H4 (cell line): Measurements from ENCODE around the gene NR3C2. TPM values are rescaled to one million over a fixed set of nuclear protein-coding genes. Genes with fewer than 3 reads are reported as not detected.
"Not testable (repeated sequence)": the region's sequence is repeated elsewhere in the genome, so short reads cannot be mapped to it uniquely, and the experiment has no call there.

Experiments
- DNase-seq: peaks from one replicate; pipeline ENCODE4 v3.0.0-alpha.2; 2015; ENCODE audit warnings: low spot score
- total RNA-seq: library from RNA; depleted of rRNA; stranded (reverse); fragments of >200 nt; shearing (Covaris generic); gene quantifications from 2 replicates; pipeline ENCODE4 v1.2.3, GENCODE V29; 2014

Gene NR3C2
- total RNA-seq, 1 experiment from 2014 or later: 1.9 TPM

DNA sequence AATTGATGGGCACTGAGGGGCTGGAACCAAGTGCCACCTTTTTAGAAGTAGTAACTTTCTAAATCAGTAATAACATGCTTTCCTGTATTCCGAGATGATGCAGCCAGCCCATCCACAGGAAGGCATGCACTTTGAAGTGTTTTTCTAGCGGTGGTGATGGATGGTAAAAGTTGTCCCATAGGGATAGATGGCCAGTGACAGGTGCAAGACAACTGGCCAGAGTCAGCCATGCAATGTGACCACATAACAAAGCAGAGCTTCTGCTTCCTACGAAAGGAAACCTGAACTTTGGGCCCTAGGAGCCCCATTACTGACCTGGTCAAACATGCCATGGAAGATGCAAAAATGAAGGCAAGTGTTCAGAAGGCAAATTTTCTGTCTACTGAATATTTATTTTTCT is 72.3 kb downstream of the NR3C2 start:
- no peak for DNase-seq

DNA sequence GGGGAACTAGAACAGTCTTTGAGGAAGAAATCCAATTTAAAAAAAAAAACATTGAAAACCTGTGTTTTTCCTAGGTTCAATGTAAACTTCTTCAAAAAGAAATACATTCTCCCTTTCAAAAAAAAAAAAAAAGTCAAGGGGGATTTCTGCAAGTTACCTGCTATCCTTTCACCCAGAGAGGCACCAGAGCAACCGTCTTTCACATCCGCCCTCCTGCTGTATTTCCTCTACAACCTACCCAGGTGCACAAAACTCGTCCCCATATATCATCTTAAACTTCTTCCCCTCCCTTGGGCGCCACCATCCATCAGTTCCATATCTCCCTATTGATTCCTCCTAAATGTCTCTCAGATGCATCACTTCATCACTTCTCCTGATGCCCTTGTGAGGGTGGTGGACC is 74.5 kb downstream of the NR3C2 start:
- DNase-seq: no peak

DNA sequence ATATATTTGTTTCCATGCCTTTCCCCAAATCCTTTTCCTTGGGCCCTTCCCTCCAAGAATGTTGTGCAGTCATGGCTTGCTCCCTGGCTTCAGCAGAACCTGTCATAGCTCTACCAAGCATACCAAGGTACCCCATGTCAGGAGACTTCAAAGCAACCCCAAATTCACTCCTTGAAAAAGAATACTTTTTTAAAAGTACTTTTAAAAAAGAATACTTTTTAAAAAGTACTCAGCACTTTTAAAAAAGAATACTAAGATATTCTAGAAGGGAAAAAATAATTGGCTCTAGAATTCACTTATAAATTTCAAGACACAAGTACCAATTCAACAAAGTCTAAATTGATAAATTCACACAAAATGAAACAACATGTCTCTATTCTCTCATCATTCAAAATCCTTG is 76.0 kb downstream of the NR3C2 start:
- no peak for DNase-seq

DNA sequence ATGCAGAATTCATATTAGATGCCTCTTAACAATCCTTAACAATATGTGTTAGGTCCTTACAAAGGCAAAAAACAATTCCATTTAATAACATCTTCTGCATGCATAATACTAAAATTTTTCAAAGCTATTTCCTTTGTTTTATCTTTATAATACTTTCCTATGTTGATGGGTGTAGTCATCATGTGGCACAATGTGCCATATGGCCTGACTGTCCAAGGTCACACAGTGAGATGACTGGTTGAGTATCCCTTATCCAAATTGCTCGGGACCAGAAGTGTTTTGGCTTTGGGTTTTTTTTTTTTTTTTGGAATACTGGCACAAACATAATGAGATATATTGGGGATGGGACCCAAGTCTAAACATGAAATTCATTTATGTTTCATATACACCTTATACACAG is 77.7 kb downstream of the NR3C2 start:
- no peak for DNase-seq

DNA sequence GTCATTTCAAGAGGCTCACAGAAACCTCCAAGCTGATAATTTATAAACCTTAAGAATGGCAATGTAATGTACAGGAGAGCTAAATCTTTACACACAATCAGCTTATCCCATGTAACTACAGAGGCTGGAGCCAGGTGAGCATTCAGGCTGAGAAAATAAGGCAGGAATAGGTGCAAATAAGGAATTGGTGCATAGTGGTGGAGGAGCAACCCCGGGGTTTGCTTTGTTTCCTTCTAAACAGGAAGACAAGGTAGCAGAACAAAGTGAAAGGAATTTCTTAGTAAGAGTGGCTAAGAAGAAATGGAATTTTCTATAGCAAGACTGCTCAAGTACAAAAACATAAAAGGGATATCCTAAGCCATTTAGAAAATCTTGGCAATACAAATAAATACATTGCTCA is 82.4 kb downstream of the NR3C2 start:
- no peak for DNase-seq

DNA sequence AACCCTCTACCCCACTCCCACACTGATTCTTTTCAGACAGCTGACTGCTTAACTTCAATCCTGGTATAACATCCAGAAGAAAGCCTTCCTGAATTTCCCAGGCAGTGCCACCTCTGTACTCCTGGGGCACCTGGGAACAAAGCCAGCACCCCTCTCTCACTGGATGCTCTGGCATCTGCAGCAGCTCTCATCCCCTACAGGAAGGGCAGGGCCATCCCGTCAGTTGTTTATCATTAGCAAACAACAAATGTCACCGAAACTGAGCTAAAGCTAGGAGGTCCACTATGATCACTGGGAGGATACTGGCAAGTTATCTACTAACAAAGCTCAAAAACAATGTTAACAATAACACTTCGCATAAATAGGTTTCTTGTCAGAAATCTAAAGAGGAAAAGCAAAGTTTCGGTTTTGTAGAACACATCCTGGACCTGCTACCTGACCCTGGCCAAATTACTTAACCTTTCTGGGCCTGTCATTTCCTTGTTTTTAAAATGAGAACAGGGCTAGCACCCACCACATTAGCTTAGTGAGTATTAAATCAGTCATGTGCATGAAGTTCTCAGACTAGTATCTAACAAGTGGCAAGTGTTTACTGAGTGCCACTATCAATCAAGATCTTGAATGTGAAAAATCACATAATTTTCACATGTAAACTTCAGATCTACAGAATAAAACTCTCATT is 86.6 kb downstream of the NR3C2 start:
- no peak for DNase-seq

DNA sequence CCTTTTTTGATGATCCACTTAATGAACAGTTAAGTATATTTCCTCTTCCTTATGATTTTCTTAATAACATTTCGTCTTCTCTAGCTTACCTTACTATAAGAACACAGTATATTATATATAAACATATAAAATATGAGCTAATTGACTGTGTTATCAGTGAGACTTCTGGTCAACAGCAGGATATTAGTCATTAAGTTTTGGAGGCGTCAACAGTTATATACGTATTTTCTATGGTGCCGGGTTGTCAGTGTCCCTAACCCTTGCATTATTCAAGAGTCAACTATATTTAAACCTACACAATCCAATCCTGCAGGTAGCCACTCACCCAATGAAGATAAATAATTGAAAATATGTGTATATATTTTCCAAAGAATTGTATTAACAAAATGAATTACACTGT is 88.0 kb downstream of the NR3C2 start:
- no peak for DNase-seq

DNA sequence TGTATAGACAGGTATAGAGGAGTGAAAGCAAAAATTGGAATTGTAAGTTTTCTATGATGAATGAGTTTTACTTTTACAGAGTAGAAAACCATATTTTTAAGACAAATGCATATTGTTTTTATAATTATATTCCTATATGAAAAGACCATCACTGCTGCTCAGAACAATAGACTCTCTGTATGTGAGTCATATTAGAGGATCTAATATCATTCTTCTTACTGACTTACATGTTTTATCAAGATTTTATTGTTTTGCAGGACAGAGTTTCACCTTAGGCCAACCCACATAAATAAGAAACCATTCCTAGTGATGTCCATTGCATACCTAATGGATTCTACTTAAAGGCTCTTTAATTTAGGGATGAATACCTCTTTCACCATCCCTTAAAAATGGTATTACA is 88.6 kb downstream of the NR3C2 start:
- no peak for DNase-seq

DNA sequence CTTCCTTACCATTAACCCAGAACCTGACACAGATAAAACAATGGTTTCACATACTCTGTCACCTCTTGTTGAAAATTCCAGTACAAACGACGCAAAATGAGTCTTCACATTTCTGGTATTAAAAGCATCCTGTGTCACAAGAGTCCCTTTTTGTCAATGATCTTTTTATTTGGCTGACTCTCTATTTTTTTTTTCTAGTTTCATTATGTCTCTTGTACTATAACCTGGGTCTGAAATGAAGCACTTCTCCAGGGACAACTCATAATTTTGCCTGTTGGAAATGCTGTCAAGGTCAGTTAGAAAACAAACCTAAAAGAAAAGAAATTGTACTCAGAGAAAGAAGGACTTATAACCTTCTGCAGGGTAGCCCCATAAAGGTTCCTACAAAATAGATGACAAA is 93.1 kb downstream of the NR3C2 start:
- DNase-seq: no peak

DNA sequence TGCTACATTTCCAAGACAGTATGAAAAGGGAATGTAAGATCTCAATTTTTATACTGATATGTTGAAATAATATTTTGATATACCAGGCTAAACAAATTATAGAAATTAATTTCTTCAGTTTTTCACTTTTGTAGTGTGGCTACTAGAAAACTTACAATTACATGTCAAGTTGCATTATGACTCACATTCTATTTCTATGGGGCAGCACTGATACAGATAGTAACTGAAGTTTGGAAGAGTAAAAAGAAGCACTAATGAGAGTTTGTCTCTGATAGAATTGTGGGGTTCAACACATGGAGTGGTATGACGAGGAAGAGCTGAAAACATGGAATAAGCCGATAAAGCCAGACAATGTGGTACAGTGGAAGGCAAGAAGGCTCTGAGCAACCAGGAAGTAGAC is 95.6 kb downstream of the NR3C2 start:
- no peak for DNase-seq

DNA sequence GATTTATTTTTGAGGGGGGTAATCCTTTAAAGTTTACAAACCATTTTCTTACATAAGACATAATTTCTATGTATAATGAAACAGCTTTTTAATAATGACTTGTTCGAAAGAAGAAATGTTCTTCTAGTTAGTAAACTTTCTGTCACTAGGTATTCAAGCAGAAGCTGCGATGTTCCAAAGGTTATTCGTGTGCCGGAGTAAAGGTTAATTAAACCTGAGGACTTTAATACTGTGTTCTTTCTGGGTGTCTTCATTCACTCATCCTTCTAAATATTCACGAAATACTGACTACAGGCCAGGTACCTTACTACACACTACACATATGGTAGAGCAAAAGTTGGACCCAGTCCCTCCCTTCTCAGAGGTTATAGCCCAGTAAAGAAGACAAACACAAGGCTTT is 96.7 kb downstream of the NR3C2 start:
- no peak for DNase-seq

DNA sequence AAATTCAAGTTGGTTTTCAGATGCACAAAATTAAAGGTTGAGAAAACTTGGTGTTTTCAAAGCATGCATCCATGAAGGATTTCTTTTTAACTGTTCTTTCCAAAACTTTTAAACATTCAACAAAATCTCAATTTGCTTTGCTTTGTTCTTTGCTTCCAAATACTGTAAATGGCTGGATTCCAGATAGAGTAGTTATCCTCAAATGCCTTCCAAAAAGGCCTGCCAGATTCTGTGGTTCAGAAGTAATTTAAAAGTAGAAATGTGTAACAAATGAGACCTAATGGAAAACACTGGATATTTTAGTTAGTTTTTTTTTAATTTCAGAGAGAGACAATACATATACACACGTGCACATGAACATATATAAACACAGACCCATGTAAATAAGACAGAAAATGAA is 97.3 kb downstream of the NR3C2 start:
- no peak for DNase-seq

DNA sequence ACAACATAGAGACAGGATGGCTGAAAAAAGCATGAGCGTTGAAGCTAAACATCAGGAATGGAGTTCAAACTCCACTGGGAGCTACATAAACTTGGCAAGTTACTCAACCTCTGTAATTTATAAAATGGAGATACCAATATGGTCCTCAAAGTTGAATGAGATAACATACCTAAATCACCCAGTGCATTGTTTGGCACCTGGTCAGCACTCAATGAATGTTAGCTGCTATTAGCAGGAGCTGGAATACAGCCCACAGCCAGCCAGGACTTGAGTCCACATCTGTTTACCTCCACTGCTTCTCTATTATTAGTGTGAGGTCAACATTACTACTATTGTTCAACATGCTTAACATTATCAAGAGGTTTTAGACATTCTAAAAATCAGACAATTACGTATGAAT is 97.9 kb downstream of the NR3C2 start:
- DNase-seq: no peak

DNA sequence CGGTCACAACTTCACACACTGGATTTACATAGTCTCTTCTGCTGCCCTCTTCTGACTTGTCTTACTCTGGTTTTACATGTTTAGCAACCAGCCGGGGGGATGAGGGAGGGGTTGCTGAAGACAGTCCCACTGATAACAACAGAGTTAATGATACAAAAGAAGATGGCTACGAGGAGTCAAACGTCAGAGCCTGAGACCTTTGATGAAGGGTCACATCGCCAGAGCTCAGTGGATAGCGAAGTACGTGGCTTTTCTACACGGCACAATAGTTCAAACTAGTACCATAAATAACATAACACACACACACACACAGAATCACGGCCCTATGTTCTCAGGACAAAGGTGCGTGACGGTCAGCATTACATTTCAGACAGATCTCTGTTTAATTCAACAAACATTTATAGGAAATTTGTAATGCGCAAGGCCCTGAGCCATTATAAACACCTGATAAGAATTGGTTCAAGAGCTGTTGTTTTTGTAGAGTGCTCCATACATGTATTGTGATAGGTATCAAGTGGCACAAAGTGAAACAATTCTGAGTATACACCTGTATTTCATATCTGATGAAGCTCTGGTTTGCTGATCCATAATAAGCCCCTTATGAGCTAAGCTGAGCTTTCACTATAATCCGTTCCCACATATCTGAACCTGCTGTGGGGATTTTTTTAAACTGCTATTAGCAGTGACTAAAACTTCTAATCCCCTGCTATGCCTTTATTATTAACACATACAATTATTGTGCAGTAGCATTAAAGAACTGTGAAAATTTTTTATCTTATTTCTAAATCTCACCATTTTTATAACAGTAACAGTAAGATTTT is 100.0 kb downstream of the NR3C2 start:
- no peak for DNase-seq

DNA sequence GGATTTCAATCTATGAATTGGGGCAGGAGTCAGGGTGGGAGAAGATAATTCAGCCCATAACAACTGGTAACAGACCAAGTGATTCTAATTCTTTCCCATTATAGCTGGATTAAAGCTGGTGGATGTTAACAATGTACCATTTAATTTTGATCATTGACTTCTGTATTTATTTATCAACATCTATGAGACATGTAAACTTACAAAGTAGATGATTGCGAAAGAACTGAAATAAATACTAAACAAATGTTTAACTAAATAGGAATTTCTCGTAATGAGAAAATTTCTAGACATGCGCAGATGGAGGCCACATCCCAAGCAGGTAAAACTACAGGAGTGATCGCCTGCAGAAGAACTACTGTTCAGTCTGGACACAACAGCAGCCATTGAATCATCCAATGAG is 107.1 kb downstream of the NR3C2 start:
- DNase-seq: no peak

DNA sequence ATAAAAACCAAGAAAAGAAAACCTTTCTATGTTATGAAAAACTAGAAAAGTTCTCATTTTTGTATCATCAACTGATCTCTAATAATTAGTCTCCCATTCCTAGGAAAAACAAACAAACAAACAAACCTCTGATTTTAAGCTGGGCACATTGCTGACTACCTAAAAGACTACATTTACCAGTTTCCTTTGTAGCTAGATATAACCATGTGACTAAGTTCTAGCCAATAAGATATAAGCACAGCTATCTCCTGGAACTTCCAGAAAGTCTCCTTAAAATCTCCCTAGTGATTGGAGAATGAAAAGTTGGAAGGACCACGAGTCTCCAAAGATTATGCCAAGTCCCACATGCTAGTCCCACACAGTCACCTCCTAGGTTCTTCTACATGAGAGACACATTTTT is 108.9 kb downstream of the NR3C2 start:
- no peak for DNase-seq

DNA sequence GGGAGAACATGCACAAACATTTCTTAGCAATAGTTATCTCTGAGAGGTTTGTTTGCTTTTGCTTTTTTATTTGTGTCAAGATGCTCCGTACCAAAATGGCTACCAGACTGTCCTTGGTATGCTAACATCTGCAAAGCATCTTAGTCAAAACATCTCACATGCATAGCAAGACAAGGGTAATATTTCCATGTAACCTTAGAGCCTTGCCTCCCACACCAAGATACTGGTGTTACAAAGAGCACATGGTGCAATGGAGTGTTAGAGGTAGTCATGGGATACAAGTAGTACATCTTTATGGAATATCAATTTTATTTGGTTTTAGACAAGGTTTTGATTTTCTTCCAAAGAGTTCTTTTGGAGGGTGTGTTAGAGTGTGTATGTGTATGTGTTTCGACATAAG is 109.7 kb downstream of the NR3C2 start:
- DNase-seq: no peak

DNA sequence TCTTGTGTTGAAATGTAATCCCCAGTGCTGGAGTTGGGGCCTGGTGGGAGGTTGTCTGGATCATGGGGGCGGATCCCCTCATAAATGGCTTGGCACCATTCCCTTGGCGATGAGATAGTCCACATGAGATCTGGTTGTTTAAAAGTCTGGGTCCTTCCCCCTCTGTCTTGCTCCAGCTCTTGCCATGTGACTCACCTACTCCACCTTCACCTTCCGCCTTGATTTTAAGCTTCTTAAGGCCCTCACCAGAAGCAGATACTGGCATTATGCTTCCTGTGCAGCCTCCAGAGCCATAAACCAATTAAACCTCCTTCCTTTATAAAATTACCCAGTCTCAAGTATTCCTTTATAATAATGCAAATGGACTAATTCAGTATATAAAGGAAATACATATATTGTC is 111.5 kb downstream of the NR3C2 start:
- DNase-seq: no peak

DNA sequence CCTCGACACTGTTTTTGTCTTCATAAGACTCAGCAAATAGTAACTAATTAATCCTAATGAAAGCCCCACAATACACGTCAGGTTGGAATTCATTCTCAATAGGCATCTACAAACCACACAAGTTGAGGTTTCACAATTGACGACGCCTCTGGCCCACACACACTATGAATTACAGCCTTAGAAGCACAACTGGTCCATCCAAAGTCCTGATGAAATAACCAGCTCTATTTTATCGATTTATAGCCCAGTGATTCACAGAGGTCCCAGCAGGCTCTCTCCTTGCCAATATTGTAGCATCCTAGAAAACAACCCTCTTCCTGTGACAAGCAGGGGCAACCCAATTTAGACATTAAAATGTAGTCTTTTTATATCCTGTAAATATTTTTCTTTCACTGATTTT is 112.1 kb downstream of the NR3C2 start:
- no peak for DNase-seq

DNA sequence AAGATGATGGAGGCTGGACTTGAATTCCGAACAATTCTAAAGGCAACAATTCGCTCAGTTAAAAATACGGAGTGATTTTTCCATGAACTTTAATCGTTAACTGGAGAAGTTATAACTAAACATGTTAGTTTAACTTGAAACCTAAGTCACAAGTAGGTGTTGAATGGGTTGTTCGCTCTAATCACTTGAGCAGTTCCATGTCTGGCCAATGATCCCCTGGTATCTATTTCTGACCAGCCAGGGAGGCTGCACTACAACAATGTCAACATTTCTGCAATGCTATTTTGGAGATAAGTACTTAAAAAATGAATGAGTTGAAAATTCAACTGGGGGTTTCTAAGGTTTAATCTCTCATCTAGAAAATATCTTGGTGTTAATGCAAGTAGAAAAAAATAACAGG is 112.5 kb downstream of the NR3C2 start:
- no peak for DNase-seq

DNA sequence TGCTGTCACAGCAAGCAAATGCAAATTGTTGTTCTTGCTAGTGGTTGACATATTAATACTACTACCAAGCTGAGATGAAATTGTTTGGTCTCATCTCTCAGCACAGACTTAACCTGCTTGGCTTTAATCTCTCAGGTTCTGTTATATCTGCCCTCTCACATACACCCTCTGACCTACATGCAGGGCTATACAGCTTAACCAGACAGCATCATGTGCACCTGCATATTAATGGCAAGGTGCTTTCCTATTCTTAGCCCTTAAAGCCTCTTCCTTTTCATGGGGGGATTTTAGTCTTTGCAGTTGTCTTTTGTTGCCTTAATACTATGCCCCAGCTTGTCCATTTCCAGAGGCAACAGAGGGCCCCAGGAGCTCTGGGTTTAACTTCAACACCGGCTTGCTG is 114.5 kb downstream of the NR3C2 start:
- no peak for DNase-seq

DNA sequence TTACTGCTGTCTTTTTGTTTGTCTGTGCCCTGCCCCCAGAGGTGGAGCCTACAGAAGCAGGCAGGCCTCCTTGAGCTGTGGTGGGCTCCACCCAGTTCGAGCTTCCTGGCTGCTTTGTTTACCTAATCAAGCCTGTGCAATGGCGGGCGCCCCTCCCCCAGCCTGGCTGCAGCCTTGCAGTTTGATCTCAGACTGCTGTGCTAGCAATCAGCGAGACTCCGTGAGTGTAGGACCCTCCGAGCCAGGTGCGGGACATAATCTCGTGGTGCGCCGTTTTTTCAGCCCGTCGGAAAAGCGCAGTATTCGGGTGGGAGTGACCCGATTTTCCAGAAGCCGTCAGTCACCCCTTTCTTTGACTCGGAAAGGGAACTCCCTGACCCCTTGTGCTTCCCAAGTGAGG is 118.9 kb downstream of the NR3C2 start:
- not testable (repeated sequence) for DNase-seq

DNA sequence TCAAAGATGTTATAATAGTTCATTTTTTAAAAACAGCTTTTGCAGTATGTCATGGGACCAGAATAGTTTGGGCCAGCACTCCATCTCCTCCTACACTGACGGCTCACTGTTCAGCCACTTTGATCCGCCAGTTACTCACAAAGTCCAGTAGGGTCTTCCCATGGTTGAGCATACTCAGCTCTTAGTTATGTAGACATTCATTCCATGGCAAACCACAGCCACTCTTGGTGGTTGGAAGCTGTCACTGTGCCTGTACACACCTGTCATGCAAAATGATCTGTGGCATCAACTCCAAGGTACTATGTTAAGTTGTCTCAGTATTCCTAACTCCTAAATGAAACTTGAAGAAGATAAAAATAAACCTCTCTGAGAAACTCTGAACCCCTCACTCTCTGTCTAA is 127.2 kb downstream of the NR3C2 start:
- peak; percentile 54 for DNase-seq
